Tibial nerve (tissue), 4 donors: ENCODE measurements around the gene CIB4. TPM values are rescaled to one million over a fixed set of nuclear protein-coding genes. Genes with fewer than 3 reads are reported as not detected.

Source experiments
- DNase-seq, 2 donors: peaks; one replicate each; pipeline ENCODE4 v3.0.0-alpha.2; 2019; ENCODE audit warnings: low spot score in 2 of 2
- H3K27ac ChIP-seq, 4 donors: fragments of 200-600 bp; sonication (generic) in 3 of 4; one replicate each; pipeline ENCODE4 v1.5.1; 2017 to 2019; ENCODE audit warnings: mild to moderate bottlenecking in 1 of 4
- H3K27me3 ChIP-seq, 2 donors: fragments of 200-600 bp; sonication (generic) in 1 of 2; one replicate each; pipeline versions ENCODE4 v1.5.1 to v1.6.0; 2017 to 2019
- H3K36me3 ChIP-seq, 3 donors: fragments of 200-600 bp; sonication (generic); one replicate each; pipeline ENCODE4 v1.5.1; 2018 to 2019
- H3K4me1 ChIP-seq, 4 donors: fragments of 200-600 bp; sonication (generic) in 3 of 4; one replicate each; pipeline ENCODE4 v1.5.1; 2017 to 2019
- H3K4me3 ChIP-seq, 4 donors: fragments of 200-600 bp; sonication (generic) in 3 of 4; one replicate each; pipeline ENCODE4 v1.5.1; 2017 to 2019; ENCODE audit warnings: mild to moderate bottlenecking in 1 of 4, moderate library complexity in 1 of 4
- H3K9me3 ChIP-seq, 4 donors: fragments of 200-600 bp; sonication (generic) in 3 of 4; one replicate each; pipeline ENCODE4 v1.5.1; 2017 to 2019
- EP300 ChIP-seq, 2 donors: sonication (generic); formaldehyde crosslinking; IDR thresholded peaks; one replicate each; pipeline ENCODE4 v1.6.1; 2017; ENCODE audit warnings: antibody characterized with exemption in 2 of 2, mild to moderate bottlenecking in 1 of 2
- POLR2A ChIP-seq, 2 donors: fragments of 450-650 bp; IDR thresholded peaks; one replicate each; pipeline ENCODE4 v1.6.1; 2017; ENCODE audit warnings: antibody characterized with exemption in 2 of 2, mild to moderate bottlenecking in 2 of 2, moderate library complexity in 2 of 2
- WGBS, 2 donors: methylation state at CpG; one replicate each; pipeline ENCODE4 v1.1.5; 2018; 5-methylcytosine and 5-hydroxymethylcytosine counted together
- total RNA-seq, 4 donors: library from RNA; depleted of rRNA; stranded (reverse); fragments of >200 nt; gene quantifications; one replicate each; pipeline ENCODE4 v1.1.0, GENCODE V29; 2016
- TF ChIP-seq, protein P1 (sequence below), 5 experiments: fragments of 200-600 bp in 3 of 5; fragments of 450-650 bp in 2 of 5; sonication (generic) in 3 of 5; IDR thresholded peaks; one replicate each; pipeline ENCODE4 v1.5.1; 2016 to 2019; ENCODE audit warnings: antibody characterized with exemption in 5 of 5, mild to moderate bottlenecking in 3 of 5, moderate library complexity in 2 of 5

CIB4 gene
- total RNA-seq, 4 donors from 2014 or later: not detected

DNA sequence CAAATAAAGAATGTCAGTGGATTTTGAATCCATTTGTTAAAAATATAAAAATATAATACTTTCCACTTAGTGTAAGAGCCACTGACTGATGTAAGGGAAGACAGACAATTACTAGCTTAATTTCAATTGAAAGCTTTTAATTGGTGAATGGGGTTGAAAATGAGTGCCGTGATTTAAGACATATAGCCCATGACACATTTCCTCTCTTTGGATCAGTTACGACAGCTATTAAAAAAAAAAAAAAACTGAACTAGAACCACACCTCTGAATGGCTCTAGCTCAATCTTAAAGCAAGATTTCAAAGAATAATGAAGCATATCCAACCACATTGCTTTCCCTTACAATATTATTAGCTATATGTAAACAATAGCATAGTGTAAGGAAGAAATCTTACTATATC lies 44.0 kb downstream of the CIB4 start:
- DNase-seq: no peak
- Histone ChIP-seq H3K36me3 (no peaks in the 10 kb centered on the region), H3K4me1 (no peaks in the 10 kb centered on the region), H3K27ac (no peak overlapping the region), H3K4me3 (no peak overlapping the region), H3K27me3 (peaks cover 0 to 43% of the 10 kb centered on the region in 2 donors), H3K9me3 (peaks cover 0 to 6% (median 0%) of the 10 kb centered on the region in 4 donors)
- TF ChIP-seq, protein P1, sequence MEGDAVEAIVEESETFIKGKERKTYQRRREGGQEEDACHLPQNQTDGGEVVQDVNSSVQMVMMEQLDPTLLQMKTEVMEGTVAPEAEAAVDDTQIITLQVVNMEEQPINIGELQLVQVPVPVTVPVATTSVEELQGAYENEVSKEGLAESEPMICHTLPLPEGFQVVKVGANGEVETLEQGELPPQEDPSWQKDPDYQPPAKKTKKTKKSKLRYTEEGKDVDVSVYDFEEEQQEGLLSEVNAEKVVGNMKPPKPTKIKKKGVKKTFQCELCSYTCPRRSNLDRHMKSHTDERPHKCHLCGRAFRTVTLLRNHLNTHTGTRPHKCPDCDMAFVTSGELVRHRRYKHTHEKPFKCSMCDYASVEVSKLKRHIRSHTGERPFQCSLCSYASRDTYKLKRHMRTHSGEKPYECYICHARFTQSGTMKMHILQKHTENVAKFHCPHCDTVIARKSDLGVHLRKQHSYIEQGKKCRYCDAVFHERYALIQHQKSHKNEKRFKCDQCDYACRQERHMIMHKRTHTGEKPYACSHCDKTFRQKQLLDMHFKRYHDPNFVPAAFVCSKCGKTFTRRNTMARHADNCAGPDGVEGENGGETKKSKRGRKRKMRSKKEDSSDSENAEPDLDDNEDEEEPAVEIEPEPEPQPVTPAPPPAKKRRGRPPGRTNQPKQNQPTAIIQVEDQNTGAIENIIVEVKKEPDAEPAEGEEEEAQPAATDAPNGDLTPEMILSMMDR (IDR thresholded peaks at IDR 0.05): no peak
- TF ChIP-seq EP300 (IDR thresholded peaks at IDR 0.05) (no peak), POLR2A (IDR thresholded peaks at IDR 0.05) (no peak)
- 46 to 55% methylated on average over 2 of the region's 2 CpGs for WGBS, 2 donors

DNA sequence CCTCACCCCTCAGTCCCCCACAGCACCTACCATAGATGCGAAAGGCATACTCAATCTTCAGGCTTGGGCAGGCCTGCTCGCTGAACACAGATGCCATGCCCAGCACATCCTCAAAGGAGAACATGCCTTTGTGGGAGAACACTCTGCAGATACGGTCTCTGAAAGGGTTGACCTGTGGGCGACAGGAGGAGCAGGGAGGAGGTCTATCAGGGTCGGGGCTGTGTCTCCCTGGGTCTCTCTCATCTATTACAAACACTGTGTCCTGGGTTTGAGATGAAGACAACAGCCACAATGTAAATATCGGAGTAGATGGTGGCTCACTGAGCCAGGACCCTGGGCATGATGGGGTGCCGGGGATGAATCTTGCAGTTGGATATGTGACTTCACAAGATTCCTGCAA lies 46.0 kb downstream of the CIB4 start:
- no peaks in the 10 kb centered on the region for H3K4me1 ChIP-seq
- WGBS, 2 donors: 84 to 85% methylated on average over 7 of the region's 7 CpGs
- H3K36me3 ChIP-seq: no peaks in the 10 kb centered on the region
- H3K9me3 ChIP-seq: peaks cover 0 to 9% (median 0%) of the 10 kb centered on the region in 4 donors
- H3K27ac ChIP-seq: no peak overlapping the region
- H3K27me3 ChIP-seq: peaks cover 0 to 45% of the 10 kb centered on the region in 2 donors
- no peak for DNase-seq
- no peak overlapping the region for H3K4me3 ChIP-seq
- TF ChIP-seq, protein P1 (IDR thresholded peaks at IDR 0.05): no peak

DNA sequence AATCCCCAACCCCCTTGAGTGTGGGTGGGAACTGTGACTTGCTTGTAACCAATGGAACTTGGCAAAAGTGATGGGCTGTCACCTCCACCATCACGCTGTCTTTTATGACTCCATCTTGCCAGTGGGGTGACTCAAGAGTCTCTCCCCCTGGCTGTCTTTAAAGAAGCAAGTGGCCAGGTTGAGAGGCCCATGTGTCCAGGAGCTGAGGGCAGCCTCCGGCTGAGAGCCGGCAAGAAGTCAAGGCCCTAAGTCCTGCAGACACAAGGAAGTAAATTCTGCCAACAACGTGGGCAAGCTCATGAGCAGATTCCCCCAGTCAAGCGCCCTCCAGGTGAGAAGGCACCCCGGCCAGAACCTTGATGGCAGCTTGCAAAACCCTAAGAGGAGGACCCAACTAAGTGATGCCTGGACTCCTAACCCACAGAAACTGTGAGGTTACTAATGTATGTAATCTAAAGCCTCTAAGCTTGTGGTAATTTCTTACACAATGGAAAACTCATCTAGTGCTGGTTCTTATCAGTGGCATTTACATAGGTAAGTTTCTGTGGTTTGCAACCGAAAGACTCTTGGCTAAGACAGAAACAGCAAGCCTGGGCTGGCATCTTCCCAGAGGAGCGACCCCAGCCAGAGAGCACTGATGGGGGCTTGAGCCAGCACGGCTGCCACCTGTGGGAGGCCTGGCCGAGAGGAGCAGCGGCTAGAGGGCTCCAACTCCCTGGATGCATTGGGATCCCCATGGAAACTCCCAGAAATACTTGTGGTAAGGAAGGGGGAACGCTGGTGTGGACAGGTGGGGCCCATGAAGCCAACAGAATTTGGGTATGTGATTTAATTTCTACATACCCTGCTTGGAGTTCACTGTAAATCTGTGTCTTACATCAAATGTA lies 49.3 kb downstream of the CIB4 start:
- Histone ChIP-seq H3K27ac (no peak overlapping the region), H3K9me3 (peaks cover 0 to 9% (median 0%) of the 10 kb centered on the region in 4 donors), H3K27me3 (peaks cover 0 to 54% of the 10 kb centered on the region in 2 donors), H3K4me1 (no peaks in the 10 kb centered on the region), H3K4me3 (no peak overlapping the region), H3K36me3 (no peaks in the 10 kb centered on the region)
- TF ChIP-seq, protein P1 (IDR thresholded peaks at IDR 0.05): no peak
- no peak for TF ChIP-seq EP300 (IDR thresholded peaks at IDR 0.05)
- no peak for TF ChIP-seq POLR2A (IDR thresholded peaks at IDR 0.05)
- 78 to 85% methylated on average over 11 to 12 of the region's 12 CpGs for WGBS, 2 donors
- no peak for DNase-seq

DNA sequence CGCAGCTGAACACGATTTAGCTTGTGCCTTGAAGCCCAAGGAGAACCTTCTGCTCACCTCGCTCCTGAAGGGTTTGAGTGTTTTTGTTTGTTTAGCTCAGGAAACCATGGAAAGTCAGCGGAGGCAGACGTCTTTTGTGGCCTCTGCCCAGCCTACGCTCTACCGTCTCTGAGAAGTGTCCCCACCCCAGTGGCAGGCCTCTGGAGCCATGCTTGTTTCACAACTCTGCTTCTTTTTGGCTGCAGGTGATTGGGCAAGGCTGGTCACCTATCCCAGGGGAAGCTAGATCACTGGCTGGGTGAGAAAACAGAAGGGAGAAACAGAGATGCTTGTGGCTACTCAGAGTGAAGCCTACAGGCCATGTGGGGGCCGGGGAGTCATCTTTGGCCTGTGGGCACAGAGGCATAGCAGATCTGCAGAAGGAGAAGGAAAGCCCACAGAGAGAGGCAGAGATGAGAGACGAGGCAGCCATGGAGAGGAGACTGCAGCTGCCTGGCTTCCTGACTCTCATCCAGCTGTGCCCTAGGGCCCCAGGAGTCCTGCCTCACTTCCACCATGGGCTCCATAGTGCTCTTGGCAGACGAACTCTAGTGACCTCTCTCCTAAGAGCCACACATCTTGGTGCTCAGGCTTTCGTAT lies 50.1 kb downstream of the CIB4 start:
- Histone ChIP-seq H3K9me3 (peaks cover 0 to 9% (median 0%) of the 10 kb centered on the region in 4 donors), H3K27me3 (peaks cover 0 to 57% of the 10 kb centered on the region in 2 donors), H3K36me3 (no peaks in the 10 kb centered on the region), H3K4me1 (no peaks in the 10 kb centered on the region), H3K4me3 (no peak overlapping the region), H3K27ac (no peak overlapping the region)
- TF ChIP-seq EP300 (IDR thresholded peaks at IDR 0.05) (no peak), POLR2A (IDR thresholded peaks at IDR 0.05) (no peak)
- TF ChIP-seq, protein P1 (IDR thresholded peaks at IDR 0.05): no peak
- WGBS, 2 donors: 62 to 71% methylated on average over 11 of the region's 11 CpGs
- no peak for DNase-seq

DNA sequence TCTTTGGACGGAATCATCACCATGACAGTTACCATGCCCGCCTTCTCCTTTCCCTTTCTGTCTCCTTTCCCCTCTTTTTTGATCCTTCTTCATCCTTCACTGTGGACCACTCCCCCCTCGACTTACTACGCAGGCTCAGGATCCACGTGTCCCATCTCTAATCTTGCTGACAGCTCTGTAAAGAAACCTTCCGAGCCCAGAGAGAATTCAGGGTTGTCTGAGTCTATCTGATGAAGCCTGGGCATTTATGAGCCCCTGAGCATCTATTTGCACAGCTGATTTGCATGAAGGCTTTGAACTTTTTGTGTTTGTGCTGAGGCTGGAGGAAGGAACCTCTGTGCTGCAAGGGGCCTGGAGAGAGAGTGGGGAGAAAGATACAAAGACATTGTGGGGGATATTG lies 50.7 kb downstream of the CIB4 start:
- TF ChIP-seq, protein P1 (IDR thresholded peaks at IDR 0.05): no peak
- TF ChIP-seq EP300 (IDR thresholded peaks at IDR 0.05) (no peak), POLR2A (IDR thresholded peaks at IDR 0.05) (no peak)
- H3K27me3 ChIP-seq: peaks cover 0 to 57% of the 10 kb centered on the region in 2 donors
- 62 to 63% methylated on average over 6 of the region's 6 CpGs for WGBS, 2 donors
- H3K4me3 ChIP-seq: no peak overlapping the region
- peaks cover 0 to 9% (median 0%) of the 10 kb centered on the region in 4 donors for H3K9me3 ChIP-seq
- H3K4me1 ChIP-seq: no peaks in the 10 kb centered on the region
- no peak overlapping the region for H3K27ac ChIP-seq
- no peak for DNase-seq
- no peaks in the 10 kb centered on the region for H3K36me3 ChIP-seq
